Heart right ventricle (tissue), 16 donors: ENCODE measurements around the gene RTF1. TPM values are rescaled to one million over a fixed set of nuclear protein-coding genes. Genes with fewer than 3 reads are reported as not detected.

Experiments
- ATAC-seq, 8 donors: fragments of 200-7000 bp; cut with Tn5 transposase; one replicate each; pipeline ENCODE4 v1.9.1; 2020; ENCODE audit warnings: mild to moderate bottlenecking in 8 of 8, moderate library complexity in 8 of 8, moderate number of reproducible peaks in 1 of 8
- DNase-seq, 2 donors: peaks; one replicate each; pipeline ENCODE4 v3.0.0-alpha.2; 2020
- H3K27ac ChIP-seq, 10 donors: fragments of 200-600 bp; sonication (generic) in 2 of 10; one replicate each; pipeline versions ENCODE4 v1.5.0 to v1.8.0; 2020 to 2022; ENCODE audit warnings: mild to moderate bottlenecking in 3 of 10
- H3K27me3 ChIP-seq, 7 donors: fragments of 200-600 bp; one replicate each; pipeline ENCODE4 v1.8.0; 2021 to 2022; ENCODE audit warnings: mild to moderate bottlenecking in 2 of 7
- H3K36me3 ChIP-seq, 9 donors: fragments of 200-600 bp; sonication (generic) in 1 of 9; one replicate each; pipeline versions ENCODE4 v1.5.0 to v1.8.0; 2020 to 2022; ENCODE audit warnings: mild to moderate bottlenecking in 2 of 9
- H3K4me1 ChIP-seq, 9 donors: fragments of 200-600 bp; sonication (generic) in 1 of 9; one replicate each; pipeline versions ENCODE4 v1.5.0 to v1.8.0; 2020 to 2022; ENCODE audit warnings: mild to moderate bottlenecking in 4 of 9
- H3K4me3 ChIP-seq, 10 donors: fragments of 200-600 bp; sonication (generic) in 2 of 10; one replicate each; pipeline versions ENCODE4 v1.5.0 to v1.8.0; 2020 to 2022; ENCODE audit warnings: mild to moderate bottlenecking in 7 of 10, moderate library complexity in 2 of 10
- H3K9me3 ChIP-seq, 11 donors: fragments of 200-600 bp in 10 of 11; sonication (generic) in 2 of 11; one replicate each; pipeline versions ENCODE4 v1.5.0 to v1.8.0; 2013 to 2022; ENCODE audit warnings: mild to moderate bottlenecking in 2 of 11, control low read depth in 1 of 11, moderate library complexity in 1 of 11
- WGBS, 2 donors: extraction: QIAGEN DNeasy Blood & Tissue Kit; methylation state at CpG; one replicate each; pipeline ENCODE4 v1.1.7; 2013; ENCODE audit warnings: inconsistent platforms in 1 of 2; 5-methylcytosine and 5-hydroxymethylcytosine counted together
- intact Hi-C, 10 donors: fragments of 100-400 bp; cut with DNase I; formaldehyde crosslinking; loops; one replicate each; pipeline versions ENCODE4 v1.11.1 to v1.14.2; 2022
- polyA plus RNA-seq, 2 donors: library from polyadenylated mRNA; stranded (reverse); fragments of 200-250 nt; gene quantifications; one replicate each; pipeline ENCODE4 v1.2.3, GENCODE V29; 2013
- total RNA-seq, 10 donors: library from RNA; stranded (reverse); fragmentation: NEBNext Ultra II Directional in 3 of 10; extraction: Animal tissue kit (Norgen Biotek cat#: 25700) in 3 of 10; gene quantifications; one replicate each; pipeline versions ENCODE4 v1.2.1 to v1.2.4, GENCODE V29; 2021 to 2023
- TF ChIP-seq, protein P1 (sequence below), 9 donors: fragments of 200-600 bp; sonication (generic) in 2 of 9; IDR thresholded peaks; one replicate each; pipeline versions ENCODE4 v1.5.0 to v1.8.0; 2021 to 2022; ENCODE audit warnings: antibody characterized with exemption in 9 of 9, mild to moderate bottlenecking in 5 of 9, moderate library complexity in 1 of 9
- donor health status: Arrhythmogenic right ventricular cardiomyopathy.
- donor health status: ischemic (EF 13 %, LVEDD 7.1; RV severe dilation, severe dysfunction).
- donor health status: healthy with polysubstance abuse.
- donor health status: DM: no; HTN: yes; CAD: no.
- donor health status: DM: no; HTN: no; CAD: no.
- donor health status: ischemic (EF 25% LVEDD 6.9; RV normal size, moderate dysfunction).
- donor health status: ischemic (EF 25% LVEDD 5.7; RV mildly dilated, moderate dysfunction).
- donor health status: healthy.
- donor health status: DM: yes; HTN: yes; CAD: no.
- donor health status: Ischemic cardiomyopathy.
- donor health status: ischemic (EF 35%, LVEDD 5.7; RV mildly dilated, moderate dysfunction).
- donor health status: nonischemic (EF 11% LVEDD 7.7; RV severe dilation, severe dysfunction).
- donor health status: DM: yes; HTN: yes; CAD: no.
- donor health status: PGD.
- donor health status: ischemic (EF 29% LVEDD 5.4; RV normal size, mild dysfunction).
- donor health status: nonischemic (EF 23%, LVEDD 6.1; RV moderate dilation, normal function).

The RTF1 gene
- total and polyA plus RNA-seq, 12 donors = 10.8 to 38.0 (median 30.7) TPM

DNA sequence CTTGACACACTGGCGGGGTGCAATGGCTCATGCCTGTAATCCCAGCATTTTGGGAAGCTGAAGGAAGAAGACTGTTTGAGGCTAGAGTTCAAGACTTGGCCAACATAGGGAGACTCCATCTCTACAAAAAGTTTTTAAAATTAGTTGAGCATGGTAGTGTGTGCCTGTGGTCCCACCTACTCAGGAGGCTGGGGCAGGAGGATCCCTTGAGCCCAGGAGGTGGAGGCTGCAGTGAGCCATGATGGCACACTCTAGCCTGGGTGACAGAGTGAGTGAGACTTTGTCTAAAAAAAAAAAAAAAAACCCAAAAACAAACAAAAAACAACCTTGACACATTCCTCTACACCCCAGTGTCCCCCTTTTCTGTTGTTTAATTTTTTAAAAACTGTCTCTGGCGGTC, 72.7 kb downstream of the RTF1 start:
- no peak overlapping the region for H3K27ac ChIP-seq
- no peaks in the 10 kb centered on the region for H3K9me3 ChIP-seq
- no peak overlapping the region for H3K4me3 ChIP-seq
- ATAC-seq (no peak), DNase-seq (no peak)
- intact Hi-C loops = loop anchor here in 2 of 10 donors (5.0 to 10.0 kb wide), 2 partner anchors 65 to 213 kb away; partner anchors contain the start of gene TYRO3 (in 1 of the 2)
- H3K27me3 ChIP-seq = peaks cover 5 to 44% (median 36%) of the 10 kb centered on the region in 7 donors
- H3K4me1 ChIP-seq = peaks cover 7 to 24% (median 19%) of the 10 kb centered on the region in 9 donors
- H3K36me3 ChIP-seq = no peaks in the 10 kb centered on the region
- TF ChIP-seq, protein P1, sequence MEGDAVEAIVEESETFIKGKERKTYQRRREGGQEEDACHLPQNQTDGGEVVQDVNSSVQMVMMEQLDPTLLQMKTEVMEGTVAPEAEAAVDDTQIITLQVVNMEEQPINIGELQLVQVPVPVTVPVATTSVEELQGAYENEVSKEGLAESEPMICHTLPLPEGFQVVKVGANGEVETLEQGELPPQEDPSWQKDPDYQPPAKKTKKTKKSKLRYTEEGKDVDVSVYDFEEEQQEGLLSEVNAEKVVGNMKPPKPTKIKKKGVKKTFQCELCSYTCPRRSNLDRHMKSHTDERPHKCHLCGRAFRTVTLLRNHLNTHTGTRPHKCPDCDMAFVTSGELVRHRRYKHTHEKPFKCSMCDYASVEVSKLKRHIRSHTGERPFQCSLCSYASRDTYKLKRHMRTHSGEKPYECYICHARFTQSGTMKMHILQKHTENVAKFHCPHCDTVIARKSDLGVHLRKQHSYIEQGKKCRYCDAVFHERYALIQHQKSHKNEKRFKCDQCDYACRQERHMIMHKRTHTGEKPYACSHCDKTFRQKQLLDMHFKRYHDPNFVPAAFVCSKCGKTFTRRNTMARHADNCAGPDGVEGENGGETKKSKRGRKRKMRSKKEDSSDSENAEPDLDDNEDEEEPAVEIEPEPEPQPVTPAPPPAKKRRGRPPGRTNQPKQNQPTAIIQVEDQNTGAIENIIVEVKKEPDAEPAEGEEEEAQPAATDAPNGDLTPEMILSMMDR (IDR thresholded peaks at IDR 0.05) = no peak
- WGBS, 2 donors = 98 to 99% methylated on average over 2 of the region's 2 CpGs

DNA sequence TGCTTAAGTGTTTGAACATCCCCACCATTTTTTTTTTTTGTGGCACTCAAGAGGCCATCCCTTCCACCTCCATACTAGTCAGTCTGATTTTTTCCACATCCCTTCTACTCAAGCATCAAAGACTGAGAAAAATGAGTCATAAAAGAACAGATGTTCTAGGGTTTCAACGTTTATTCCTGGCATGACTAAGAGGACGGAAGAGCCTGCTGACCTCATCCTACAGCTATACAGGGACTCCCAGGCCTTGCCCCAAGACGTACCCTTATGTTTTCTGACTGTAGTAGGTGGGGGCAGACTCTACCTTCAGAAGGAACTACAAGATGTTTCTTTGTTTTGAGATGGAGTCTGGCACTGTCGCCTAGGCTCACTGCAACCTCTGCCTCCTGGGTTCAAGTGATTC, 73.5 kb downstream of the RTF1 start:
- DNase-seq (no peak), ATAC-seq (no peak)
- Histone ChIP-seq H3K27ac (no peak overlapping the region), H3K36me3 (no peaks in the 10 kb centered on the region), H3K9me3 (no peaks in the 10 kb centered on the region), H3K4me1 (peaks cover 7 to 31% (median 26%) of the 10 kb centered on the region in 9 donors), H3K4me3 (no peak overlapping the region), H3K27me3 (peaks cover 7 to 51% (median 43%) of the 10 kb centered on the region in 7 donors)
- intact Hi-C loops = loop anchor here in 2 of 10 donors (5.0 to 10.0 kb wide), 2 partner anchors 64 to 212 kb away; partner anchors contain the start of gene TYRO3 (in 1 of the 2)
- TF ChIP-seq, protein P1 (IDR thresholded peaks at IDR 0.05) = no peak
- 50 to 55% methylated on average over 4 of the region's 4 CpGs for WGBS, 2 donors

DNA sequence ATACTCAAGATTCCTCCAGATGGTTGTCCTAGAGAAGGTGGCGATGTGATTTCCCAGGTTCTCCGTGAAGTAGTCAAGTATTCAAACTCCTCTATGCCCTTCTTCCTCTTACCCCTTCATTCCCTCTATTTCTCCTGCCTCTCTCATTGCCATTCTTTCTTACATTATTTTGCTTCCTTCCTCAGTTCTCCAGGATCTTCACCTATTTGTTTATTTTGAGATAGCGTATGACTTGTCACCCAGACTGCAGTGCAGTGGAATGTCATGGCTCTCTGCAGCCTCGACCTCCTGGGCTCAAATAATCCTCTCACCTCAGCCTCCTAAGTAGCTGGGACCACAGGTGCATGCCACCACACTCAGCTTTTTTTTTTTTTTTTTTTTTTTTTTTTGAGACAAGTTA, 75.0 kb downstream of the RTF1 start:
- Histone ChIP-seq H3K27me3 (peaks cover 7 to 63% (median 45%) of the 10 kb centered on the region in 7 donors), H3K4me1 (peaks cover 7 to 41% (median 34%) of the 10 kb centered on the region in 9 donors), H3K36me3 (no peaks in the 10 kb centered on the region), H3K9me3 (no peaks in the 10 kb centered on the region), H3K27ac (no peak overlapping the region), H3K4me3 (no peak overlapping the region)
- TF ChIP-seq, protein P1 (IDR thresholded peaks at IDR 0.05) = no peak
- intact Hi-C loops = loop anchor here in 2 of 10 donors (5.0 to 10.0 kb wide), 2 partner anchors 63 to 210 kb away; partner anchors contain the start of gene TYRO3 (in 1 of the 2)
- no peak for ATAC-seq
- WGBS, 2 donors = 90 to 91% methylated on average over 4 of the region's 4 CpGs
- no peak for DNase-seq

GRCh38 chr15:41492597-41493204, 75.8 kb downstream of the RTF1 start:
- DNase-seq (no peak), ATAC-seq (no peak)
- Histone ChIP-seq H3K9me3 (no peaks in the 10 kb centered on the region), H3K36me3 (no peaks in the 10 kb centered on the region), H3K4me3 (peak overlapping the region; percentile 48 to 91 (median 70)), H3K27me3 (peaks cover 7 to 70% (median 53%) of the 10 kb centered on the region in 7 donors), H3K4me1 (peaks cover 7 to 41% (median 34%) of the 10 kb centered on the region in 9 donors), H3K27ac (peak overlapping the region in 5 of 10 donors; percentile 21 to 70 (median 55))
- 3 to 6% methylated on average over 15 of the region's 15 CpGs for WGBS, 2 donors
- intact Hi-C loops = loop anchor here in 2 of 10 donors (5.0 to 10.0 kb wide), 2 partner anchors 62 to 210 kb away; partner anchors contain the start of gene TYRO3 (in 1 of the 2)
- TF ChIP-seq, protein P1 (IDR thresholded peaks at IDR 0.05) = no peak
